GM21367 (cell line): ENCODE results near the gene ROR2.
"Not testable (repeated sequence)": the region's sequence is repeated elsewhere in the genome, so short reads cannot be mapped to it uniquely, and the experiment has no call there.

Experiments used
- ATAC-seq: cut with Tn5 transposase; IDR thresholded peaks from one replicate; pipeline ENCODE4 v1.9.1; 2021; ENCODE audit not compliant: unreplicated experiment

The ROR2 gene

DNA sequence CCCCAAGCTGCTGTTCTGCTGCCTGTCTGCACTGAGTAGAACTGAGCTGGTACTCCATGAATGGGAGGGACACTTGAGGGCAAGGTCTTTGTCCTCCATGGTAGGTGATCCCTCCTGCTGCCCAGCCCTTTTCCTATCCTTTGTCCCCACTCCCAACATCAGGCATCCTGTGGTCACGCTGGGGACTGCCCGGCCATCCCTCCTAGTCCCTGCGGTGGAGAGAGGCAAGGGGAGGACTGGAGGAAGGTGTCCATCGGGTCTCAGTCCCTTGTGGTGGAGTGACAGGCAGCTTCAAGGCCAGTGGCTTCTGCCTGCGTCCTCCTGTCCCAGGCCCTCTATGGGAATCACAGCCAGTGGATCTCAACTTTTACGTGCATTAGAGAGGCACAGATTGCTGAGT lies 25.9 kb downstream of the ROR2 start:
- no peak for ATAC-seq

DNA sequence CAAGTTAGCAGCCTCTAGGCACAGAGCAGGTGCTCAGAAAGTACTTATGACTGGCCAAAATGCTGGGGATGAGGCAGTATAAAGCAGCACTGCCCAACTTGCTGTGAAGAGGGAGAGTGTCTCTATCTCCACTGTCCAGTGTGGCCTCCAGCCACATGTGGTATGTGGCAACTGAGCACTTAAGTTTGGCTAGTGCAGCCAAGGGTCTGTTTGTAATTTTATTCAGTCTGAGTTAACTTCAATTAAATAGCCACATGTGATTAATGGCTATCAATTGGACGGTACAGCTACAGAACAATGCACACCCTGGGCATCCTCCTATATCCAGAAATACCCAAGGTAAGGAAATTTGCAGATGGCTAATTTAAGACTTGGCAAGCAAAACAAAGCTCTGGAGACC lies 26.9 kb downstream of the ROR2 start:
- no peak for ATAC-seq

DNA sequence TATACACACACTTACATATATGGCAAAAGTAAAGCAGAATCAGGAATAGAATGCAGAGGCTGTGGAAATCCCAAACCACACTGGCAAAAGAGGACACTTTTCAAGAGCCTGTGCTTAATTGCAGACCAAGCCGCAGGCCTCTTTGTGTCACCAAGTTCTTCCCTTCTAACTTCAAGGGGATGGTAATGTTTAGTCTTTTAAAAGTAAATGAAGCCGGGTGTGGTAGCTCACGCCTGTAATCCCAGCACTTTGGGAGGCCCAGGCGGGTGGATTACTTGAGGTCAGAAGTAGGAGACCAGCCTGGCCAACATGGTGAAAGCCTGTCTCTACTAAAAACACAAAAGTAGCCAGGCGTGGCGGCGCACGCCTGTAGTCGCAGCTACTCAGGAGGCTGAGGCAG lies 28.7 kb downstream of the ROR2 start:
- ATAC-seq, result no peak

DNA sequence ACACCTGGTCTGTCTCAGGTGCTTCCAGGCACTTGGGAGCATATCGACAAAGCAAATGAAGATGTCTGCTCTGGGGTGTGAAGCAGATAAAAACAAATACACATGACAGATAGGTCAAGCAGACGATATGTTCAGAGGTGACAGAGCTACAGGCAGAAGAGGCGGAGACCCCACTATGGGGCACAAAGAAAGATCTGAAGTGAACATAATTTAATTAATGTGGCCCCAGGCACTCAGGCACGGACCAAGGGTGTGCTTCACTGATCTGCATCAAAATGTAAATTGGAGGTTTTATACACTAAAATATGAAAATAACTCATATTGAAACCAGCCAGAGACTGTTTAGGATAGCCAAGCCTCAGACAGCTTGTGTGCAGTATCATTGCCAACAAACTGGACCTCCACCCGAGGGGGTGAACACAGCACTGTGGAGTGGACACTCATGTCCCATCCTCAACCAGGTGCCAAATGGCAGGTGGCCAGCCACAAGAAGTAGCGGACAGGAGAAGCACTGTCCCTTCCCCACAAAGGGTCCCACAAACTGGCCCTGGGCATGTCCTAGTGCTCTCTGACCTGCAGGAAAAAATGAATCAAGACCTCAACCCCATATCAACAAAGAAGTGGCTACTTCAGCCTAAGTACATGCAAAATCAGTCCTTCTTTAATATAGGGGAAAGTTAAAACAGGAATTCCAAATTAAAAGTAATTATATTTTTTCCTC lies 29.2 kb downstream of the ROR2 start:
- ATAC-seq, result no peak

DNA sequence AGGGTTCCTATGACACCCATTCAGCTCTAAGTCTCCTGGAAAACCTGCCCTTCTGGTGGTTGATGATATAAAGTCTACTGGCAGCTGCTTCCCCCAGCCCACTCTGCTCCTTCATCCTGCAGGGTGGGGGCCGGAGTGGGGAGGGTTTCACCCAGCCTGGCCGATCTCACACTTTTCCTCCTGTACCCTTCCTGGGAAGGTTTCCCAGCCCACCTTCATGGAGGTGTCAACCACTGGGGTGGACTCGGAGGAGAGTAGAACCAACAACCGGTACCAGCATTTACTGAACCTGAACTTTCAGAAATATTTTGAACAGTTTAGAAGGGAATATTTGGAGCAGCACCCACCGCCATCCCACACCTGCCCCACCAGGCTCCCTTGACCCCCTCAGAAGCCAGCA lies 30.4 kb downstream of the ROR2 start:
- no peak for ATAC-seq

DNA sequence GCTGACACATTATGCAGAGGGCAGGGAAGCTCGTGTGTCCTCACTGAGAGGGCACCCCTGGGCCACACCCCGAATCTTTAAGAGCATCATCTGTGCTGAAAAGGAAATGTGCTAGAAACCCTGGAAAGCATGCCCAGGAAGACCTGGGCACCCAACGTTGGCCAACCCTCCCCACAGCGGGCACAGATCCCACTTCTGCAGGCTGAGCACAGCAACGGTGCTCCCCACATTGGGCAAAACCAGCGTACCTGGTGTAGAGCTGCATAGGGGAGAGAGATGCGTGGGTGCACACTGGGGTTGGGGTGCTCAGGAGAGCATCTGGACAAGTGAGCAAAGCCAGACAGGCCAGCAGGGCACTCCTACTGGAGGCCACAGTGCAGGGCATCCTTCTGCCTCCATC lies 32.6 kb downstream of the ROR2 start:
- no peak for ATAC-seq

DNA sequence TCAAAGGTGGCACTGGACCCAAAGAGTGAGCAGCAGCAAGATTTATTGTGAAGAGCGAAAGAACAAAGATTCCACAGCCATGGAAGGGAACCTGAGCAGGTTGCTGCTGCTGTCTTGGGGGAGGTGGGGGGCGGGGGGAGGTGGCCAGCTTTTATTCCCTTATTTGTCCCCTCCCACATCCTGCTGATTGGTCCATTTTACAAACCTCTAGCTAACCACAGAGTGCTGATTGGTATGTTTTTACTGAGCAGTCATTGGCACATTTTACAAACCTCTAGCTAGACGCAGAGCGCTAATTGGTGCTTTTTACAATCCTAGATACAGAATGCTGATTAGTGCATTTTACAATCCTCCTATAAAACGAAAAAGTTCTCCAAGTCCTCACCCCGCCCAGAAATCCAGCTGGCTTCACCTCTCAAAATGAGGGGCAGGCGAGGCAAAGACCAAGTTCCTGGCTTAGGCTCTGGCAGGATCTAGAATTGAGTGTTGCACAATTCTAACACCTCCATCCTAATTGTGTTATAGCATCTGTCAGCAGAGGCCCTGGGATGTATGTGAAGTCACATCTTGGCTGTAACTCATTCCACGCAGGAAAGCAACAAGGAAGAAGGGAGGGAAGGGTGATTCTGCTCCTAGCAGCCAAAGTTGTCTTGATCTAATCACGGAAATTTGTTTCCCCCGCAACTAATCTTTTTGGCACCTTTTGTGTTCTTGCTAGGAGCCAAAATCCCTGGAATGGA lies 34.3 kb downstream of the ROR2 start:
- ATAC-seq, result no peak

DNA sequence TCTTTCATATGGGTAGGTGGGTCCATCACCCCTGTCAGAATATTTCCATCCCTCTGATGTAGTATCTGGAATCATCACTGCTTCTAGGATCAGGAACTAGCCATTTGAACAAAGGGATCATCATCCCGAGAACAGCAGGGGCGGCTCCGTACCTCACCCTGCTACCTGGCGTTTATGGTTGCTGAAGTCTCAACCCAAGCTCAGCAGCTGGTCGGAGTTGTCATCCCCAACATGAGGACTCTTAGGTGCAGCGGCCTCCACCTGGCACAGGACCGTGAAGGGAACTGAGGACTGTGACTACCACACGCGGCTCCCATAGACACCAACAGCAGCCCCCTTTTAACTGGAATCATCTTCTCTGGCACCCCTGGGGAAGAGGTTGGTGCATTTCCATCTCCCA lies 35.1 kb downstream of the ROR2 start:
- ATAC-seq, result no peak

DNA sequence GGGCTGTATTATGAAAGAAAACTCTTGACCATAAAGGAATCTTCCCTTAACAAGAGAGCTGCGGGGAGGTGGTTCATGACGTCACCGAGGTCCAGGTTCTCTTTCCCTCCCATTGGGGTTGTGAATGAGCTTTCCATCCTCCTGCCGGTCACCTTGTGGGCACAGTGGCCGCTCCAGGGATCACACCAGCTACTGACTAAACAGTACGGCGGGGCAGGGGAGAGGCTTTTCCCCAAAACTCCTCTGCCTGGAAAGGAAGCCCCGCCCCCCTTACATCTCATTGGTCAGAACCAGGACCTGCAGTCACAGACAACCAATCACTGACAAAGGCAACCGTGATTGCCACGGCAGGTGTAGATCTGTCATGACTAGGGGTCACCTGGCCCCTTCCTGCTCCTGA lies 35.6 kb downstream of the ROR2 start:
- ATAC-seq, result no peak

DNA sequence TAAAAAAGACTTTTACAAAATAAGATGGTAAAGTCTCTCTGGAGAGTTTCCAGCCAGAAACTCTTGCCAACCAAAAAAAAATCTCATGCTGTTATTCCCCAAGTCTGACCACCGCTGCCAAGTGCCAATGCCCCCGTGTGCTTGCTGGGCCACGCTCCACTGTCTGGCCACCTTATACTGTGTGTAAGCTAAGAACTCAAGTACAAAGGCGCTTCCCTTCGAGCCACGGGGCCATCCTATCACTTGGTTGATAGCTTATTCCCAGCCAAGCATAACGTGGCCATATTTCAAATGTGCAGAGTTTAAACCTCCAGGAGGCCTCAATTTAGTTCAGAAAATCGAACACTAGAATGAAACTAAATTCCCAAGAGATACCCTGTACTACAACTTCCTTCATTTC lies 36.0 kb downstream of the ROR2 start:
- ATAC-seq, result no peak

DNA sequence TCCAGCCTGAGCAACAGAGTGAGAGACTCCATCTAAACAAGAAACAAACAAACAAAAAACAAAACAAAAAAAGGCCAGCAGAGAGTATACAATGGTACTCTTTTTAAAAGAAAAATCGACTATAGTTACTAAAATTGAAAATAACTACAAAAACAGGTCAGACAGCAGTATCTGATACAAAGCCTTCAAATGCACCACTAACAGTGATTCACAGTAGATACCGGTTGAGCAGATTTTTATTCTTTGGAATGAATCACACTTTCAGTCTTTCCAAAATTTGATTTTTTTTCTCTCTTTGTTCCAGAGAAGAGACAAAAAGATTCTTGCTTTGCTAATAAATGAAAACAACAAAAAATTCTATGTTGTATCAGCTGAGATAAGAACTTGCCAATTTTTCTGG lies 36.9 kb downstream of the ROR2 start:
- no peak for ATAC-seq

DNA sequence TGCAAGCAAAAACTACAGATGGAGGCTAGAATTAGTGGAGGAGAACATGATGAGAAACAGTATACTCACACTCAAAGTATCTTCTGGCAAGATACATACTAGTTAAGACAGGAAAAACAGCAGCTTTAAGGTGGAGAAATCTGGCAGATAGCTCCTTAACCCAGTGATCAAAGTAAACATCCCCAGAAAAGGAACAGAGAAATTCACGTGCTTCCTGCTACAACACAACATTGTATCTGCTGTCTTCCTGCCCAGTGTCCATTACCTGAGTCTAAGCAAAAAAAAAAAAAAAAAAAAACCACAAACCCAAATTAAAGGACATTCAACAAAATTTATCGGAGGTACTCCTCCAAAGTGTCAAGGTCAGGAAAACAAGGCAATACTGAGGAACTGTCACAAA lies 38.4 kb downstream of the ROR2 start:
- no peak for ATAC-seq

DNA sequence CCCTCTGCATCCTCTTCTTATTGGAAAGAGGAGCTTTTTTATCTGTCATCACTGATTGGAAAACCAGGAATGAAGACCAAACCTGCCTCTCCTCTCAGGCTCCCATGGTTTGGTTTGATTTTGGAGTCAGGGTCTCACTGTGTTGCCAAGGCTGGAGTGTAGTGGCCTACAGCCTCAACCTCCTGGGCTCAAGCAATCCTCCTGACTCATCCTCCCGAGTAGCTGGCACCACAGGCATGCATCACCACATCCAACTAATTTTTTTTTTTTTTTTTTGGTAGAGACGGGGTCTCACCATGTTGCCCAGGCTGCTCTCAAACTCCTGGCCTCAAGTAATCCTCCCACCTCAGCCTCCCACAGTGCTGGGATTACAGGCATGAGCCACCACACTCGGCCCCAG lies 40.8 kb downstream of the ROR2 start:
- not testable (repeated sequence) for ATAC-seq

DNA sequence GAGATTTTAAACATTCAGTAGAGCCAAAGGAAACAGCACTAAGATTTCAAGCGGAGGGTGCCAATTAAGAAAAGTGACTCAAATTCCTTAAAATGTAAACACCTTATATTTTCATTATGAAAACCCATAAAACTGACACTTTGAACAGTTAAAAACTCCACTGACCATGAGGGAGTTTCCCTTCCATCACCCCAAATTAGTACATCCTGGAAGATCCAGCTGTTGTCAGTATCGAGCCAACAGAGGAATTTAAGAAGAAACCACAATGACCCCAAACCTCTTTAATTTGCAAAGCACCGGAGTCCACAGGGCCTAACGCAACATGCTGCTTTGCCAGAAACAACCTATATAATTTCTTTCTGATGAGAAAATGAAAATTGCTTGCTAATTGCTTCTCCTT lies 41.3 kb downstream of the ROR2 start:
- no peak for ATAC-seq

DNA sequence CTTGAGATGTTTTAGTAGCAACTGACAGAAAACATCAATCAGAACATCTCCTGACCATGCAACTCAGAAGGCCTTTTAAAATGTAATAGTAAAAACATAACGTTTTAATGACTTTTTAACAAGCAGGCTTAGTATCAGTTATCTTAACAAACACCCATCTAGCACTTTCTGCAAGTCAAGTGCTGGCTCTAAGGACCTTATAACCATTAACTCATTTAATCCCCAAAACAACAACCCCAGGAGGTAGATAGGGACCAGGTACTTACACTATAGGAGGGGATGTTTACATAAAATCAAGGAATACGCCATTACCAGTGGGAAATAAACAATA lies 41.8 kb downstream of the ROR2 start:
- ATAC-seq, result no peak

DNA sequence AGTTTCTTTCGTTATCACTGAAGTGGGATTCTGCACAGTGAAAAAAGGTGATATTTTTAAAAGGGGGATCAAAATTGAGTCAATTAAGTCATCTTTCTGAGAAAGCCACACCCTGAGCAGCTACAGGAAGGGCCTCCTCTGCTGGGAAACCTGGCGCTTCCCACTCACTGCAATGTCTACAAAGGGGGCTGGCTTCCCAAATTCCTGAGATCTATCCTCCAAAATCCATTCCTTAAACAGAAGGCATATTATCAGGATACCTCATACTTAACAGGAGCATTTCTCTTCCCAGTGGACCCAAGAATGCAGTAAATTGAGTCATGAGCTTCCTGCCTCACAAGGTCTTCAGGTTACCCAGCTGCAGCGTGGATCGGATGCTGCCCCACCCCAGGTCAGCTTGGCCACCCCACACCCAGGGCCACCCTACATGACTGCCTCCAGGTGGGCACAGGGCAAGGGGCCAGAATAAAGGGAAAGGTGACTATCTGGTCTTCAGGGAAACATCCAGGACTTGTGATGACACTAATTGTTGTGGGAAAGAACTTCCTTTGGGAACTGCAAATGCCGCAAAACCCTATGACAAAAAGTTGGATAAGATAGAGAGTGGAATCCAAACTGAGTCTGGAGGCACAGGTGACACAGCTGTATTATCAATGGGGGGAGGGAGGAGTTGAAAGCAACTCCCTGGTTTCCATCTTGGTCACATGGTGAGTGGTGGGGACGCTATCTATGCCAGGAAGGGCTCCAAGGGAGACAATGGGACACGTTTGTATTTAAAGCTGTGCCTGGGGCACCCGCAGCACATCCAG lies 42.3 kb downstream of the ROR2 start:
- ATAC-seq, result no peak

DNA sequence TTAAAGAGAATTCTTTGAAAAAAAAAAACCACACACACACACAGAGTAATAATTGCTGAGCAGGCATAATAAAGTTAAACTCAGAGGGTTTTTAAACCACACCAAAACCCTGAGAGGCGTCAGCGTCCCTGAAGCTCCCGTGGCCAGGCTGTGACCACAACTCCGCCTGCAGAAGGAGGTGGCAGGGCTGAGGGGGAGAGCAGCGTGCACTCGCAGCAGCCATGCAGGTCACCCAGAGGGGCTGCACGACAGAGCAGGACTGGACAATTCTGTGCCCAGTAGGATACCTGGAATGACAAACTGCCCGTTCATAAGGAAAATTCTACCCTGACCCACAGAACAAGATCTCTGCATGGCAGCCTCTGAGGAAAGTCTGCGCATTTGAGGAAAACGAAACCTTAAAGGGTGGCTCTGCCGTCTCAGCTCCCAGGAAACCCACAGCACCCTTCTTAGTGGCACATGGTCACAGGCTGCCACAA lies 44.0 kb downstream of the ROR2 start:
- no peak for ATAC-seq

DNA sequence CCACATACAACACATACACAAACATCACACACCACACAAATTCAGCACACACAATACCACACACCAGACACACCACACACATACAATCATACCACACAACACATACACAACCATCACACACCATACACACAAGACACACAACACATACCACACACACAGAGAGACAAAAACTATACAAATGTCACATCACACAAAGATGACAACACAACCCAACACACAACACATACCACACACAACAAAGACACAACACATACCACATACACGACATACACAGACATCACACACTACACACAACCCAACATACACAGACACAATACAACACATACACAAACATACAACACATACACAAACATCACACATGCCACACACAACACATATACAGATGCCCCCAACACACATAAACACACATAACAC lies 44.8 kb downstream of the ROR2 start:
- ATAC-seq, result no peak

DNA sequence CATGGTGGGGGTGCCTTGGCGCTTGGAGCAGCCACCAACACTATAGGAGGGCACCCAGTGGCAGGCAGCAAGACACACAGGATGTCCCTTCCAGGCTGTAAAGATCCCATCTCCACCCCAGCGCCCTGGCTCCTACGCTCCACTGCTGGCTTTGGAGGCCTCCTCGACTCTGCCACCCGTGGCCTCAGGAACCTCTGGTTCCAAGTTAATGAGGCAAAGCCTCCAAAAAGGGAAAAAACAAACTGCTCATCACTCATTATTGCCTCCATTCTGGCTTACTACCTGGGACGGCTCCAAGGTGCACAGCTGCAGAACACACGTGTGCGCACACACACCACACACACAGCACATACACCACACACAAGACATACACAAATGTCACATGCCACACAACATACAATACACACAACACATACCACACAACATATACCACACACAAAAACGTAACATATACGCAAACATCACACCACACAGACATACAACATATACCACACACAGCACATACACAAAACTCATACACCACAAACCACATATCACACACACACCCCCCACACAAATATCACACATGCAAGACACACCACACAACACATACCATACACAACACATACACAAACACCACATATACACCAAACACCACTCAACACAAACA lies 45.3 kb downstream of the ROR2 start:
- ATAC-seq, result no peak

DNA sequence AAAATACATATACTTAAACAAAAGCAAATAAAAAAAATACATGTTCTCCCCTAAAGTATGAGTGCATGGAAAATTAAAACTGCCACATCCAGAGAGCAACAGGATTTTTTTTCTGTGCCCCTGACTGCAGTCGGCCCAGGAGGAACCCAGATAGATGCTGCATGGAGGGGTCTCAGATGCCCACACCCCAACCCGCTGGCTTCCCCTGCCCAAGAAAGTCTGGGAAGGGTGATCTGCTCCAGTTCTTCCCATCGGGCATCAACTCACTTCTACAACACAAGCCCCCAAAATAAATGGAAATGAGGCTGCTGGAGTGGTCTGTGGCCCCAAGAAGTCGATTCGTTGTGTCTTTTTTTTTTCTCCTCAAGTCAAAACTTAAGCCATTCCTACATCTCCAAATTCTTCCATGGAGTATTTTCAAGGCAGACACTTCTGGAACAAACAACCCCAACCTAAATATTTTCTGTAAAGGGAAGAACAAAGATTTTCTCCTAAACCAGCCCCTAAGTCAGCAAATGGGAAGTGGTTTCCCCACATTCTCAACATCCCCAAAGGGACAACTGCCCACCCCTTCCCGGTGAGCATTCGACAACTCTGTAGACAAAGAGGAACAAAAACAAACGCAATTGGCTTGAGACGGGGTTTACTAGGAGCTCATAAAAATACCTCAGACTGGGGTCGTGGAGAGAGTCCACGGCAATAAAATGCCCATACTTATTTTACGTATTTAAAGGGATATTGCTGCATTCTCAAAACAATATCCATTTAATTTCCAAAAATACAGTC lies 46.7 kb downstream of the ROR2 start:
- ATAC-seq, result no peak
